HEK293 (cell line): Measurements from ENCODE around the gene KRT4.

Experiments
- CTCF ChIA-PET: fragments of 350-600 bp; formaldehyde crosslinking; extraction: SDS; loops from one replicate; lab custom pipeline; 2021; ENCODE audit warnings: antibody characterized with exemption; lab: Yijun Ruan, JAX
- POLR2A ChIA-PET: fragments of 300-600 bp; formaldehyde crosslinking; extraction: SDS; loops from one replicate; lab custom pipeline; 2020; ENCODE audit warnings: antibody characterized with exemption, inconsistent platforms; lab: Yijun Ruan, JAX
- H3K27ac ChIP-seq: fragments of 200-500 bp; sonication (Bioruptor generic); 2 replicates; pipeline ENCODE4 v1.5.1; 2014; ENCODE audit warnings: low read depth, low read length, control low read depth, inconsistent platforms; ENCODE audit errors: extremely low read depth
- H3K36me3 ChIP-seq, 2 experiments: fragments of 200-500 bp in 1 of 2; sonication (Bioruptor generic) in 1 of 2; 1 replicate in 1 of 2; 2 replicates in 1 of 2; pipeline ENCODE4 v1.5.1; 2014 to 2017; ENCODE audit warnings: inconsistent platforms in 2 of 2, low read length in 2 of 2; ENCODE audit not compliant: control insufficient read depth in 2 of 2, insufficient read depth in 1 of 2
- H3K4me1 ChIP-seq: fragments of 200-500 bp; sonication (Bioruptor generic); 2 replicates; pipeline ENCODE4 v1.5.1; 2014; ENCODE audit warnings: mild to moderate bottlenecking, low read length, inconsistent platforms; ENCODE audit not compliant: control insufficient read depth, insufficient read depth
- H3K4me3 ChIP-seq: 2 replicates; pipeline ENCODE4 v1.5.1; 2011; ENCODE audit warnings: low read depth, mild to moderate bottlenecking, control low read depth, low read length, moderate library complexity
- H3K9me3 ChIP-seq: fragments of 200-500 bp; sonication (Bioruptor generic); 2 replicates; pipeline ENCODE4 v1.5.1; 2014; ENCODE audit warnings: low read depth, low read length, inconsistent platforms; ENCODE audit not compliant: control insufficient read depth, insufficient read depth
- SALL2 ChIP-seq: fragments of 450-650 bp; formaldehyde crosslinking; IDR thresholded peaks from 2 replicates; pipeline ENCODE4 v1.5.0; 2017; ENCODE audit warnings: missing biosample characterization, mild to moderate bottlenecking, missing genetic modification characterization, borderline replicate concordance
- SETDB1 ChIP-seq: IDR thresholded peaks from one replicate; pipeline ENCODE4 v1.6.1; 2017; ENCODE audit warnings: mild to moderate bottlenecking, low read length, moderate library complexity, mixed read lengths; ENCODE audit not compliant: insufficient read length
- ZBTB7A ChIP-seq: fragments of 450-650 bp; formaldehyde crosslinking; IDR thresholded peaks from 2 replicates; pipeline ENCODE4 v1.5.1; 2016; ENCODE audit warnings: low read depth, missing biosample characterization, missing genetic modification characterization
- ZBTB8A ChIP-seq: fragments of 450-650 bp; formaldehyde crosslinking; IDR thresholded peaks from 2 replicates; pipeline ENCODE4 v1.5.1; 2016; ENCODE audit warnings: missing biosample characterization, missing genetic modification characterization
- ZEB2 ChIP-seq: fragments of 450-650 bp; formaldehyde crosslinking; IDR thresholded peaks from 2 replicates; pipeline ENCODE4 v1.5.1; 2016; ENCODE audit warnings: missing biosample characterization, missing genetic modification characterization
- ZFHX2 ChIP-seq: fragments of 450-650 bp; formaldehyde crosslinking; conservative IDR thresholded peaks from 2 replicates; pipeline ENCODE4 v1.5.1; 2016; ENCODE audit warnings: missing biosample characterization, missing genetic modification characterization
- ZIC2 ChIP-seq: fragments of 450-650 bp; formaldehyde crosslinking; IDR thresholded peaks from 2 replicates; pipeline ENCODE4 v1.5.1; 2016; ENCODE audit warnings: missing biosample characterization, missing genetic modification characterization
- ZNF114 ChIP-seq: fragments of 450-650 bp; formaldehyde crosslinking; IDR thresholded peaks from 2 replicates; pipeline ENCODE4 v1.5.0; 2017; ENCODE audit warnings: missing biosample characterization, missing genetic modification characterization
- ZNF133 ChIP-seq: fragments of 450-650 bp; formaldehyde crosslinking; IDR thresholded peaks from 2 replicates; pipeline ENCODE4 v1.5.1; 2016; ENCODE audit warnings: missing biosample characterization, missing genetic modification characterization
- ZNF138 ChIP-seq: fragments of 450-650 bp; formaldehyde crosslinking; IDR thresholded peaks from 2 replicates; pipeline ENCODE4 v1.5.1; 2016; ENCODE audit warnings: missing biosample characterization, missing genetic modification characterization, borderline replicate concordance
- ZNF169 ChIP-seq: fragments of 450-650 bp; formaldehyde crosslinking; IDR thresholded peaks from 2 replicates; pipeline ENCODE4 v1.5.1; 2016; ENCODE audit warnings: missing biosample characterization, missing genetic modification characterization
- ZNF18 ChIP-seq: fragments of 450-650 bp; formaldehyde crosslinking; IDR thresholded peaks from 2 replicates; pipeline ENCODE4 v1.5.1; 2016; ENCODE audit warnings: missing biosample characterization, missing genetic modification characterization
- ZNF423 ChIP-seq: fragments of 450-650 bp; formaldehyde crosslinking; IDR thresholded peaks from 2 replicates; pipeline ENCODE4 v1.5.1; 2016; ENCODE audit warnings: missing biosample characterization, missing genetic modification characterization
- ZXDB ChIP-seq: fragments of 450-650 bp; formaldehyde crosslinking; IDR thresholded peaks from 2 replicates; pipeline ENCODE4 v1.5.1; 2016; ENCODE audit warnings: missing biosample characterization, missing genetic modification characterization
- TF ChIP-seq, protein P1 (sequence below): fragments of 450-650 bp; IDR thresholded peaks from 2 replicates; pipeline ENCODE4 v1.5.1; 2018; ENCODE audit warnings: missing biosample characterization, mild to moderate bottlenecking, missing genetic modification characterization

KRT4 gene

DNA sequence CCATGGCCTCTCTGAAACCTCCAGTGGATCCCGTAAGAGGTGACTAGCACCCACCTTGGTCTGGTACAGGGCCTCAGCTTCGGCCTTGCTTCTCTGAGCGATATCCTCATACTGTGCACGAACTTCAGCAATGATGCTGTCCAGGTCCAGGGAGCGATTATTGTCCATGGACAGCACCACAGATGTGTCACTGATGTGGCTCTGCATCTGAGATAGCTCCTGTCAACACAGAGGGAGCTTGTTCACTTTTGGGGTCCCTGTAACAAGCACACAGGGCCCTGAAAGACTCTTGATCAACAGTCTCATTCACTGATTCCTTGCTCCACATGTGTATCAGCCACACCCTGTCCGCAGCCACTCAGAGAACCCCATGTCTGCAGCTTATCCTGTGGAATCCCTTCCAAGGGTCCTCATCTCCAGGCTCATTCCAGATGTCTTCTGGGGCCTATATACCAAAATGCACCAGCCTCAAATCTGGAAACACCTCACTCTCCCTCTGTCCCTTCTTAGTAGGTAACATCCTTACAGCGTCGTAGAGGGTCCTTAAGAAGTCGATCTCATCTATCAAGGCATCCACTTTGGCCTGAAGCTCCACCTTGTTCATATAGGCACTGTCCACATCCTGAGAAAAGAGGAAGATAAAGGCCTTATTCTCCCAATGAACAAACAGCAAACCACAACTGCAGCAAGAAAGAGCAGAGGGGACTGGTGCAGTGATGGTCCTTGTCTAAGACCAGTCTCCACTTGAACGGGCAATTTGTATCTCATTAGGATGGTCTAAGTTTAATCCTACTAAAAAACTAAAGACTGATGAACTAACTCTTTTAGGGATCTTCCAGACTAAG is 21.5 kb downstream of the KRT4 start:
- Histone ChIP-seq H3K4me1 (no peaks in the 10 kb centered on the region; the same call in 1 of the 2 replicates), H3K36me3 (no peaks in the 10 kb centered on the region), H3K27ac (no peak overlapping the region), H3K9me3 (no peaks in the 10 kb centered on the region), H3K4me3 (no peak overlapping the region)
- TF ChIP-seq ZBTB7A (no peak), ZFHX2 (tag by site-specific recombination) (no peak), ZNF133 (tag by site-specific recombination) (no peak), ZNF18 (no peak), ZNF138 (tag by site-specific recombination) (no peak), ZIC2 (tag by site-specific recombination) (no peak), SALL2 (tag by site-specific recombination) (no peak), ZEB2 (tag by site-specific recombination) (no peak), SETDB1 (no peak), ZNF169 (no peak), ZNF114 (tag by site-specific recombination) (no peak), ZNF423 (tag by site-specific recombination) (no peak), ZBTB8A (tag by site-specific recombination) (no peak)
- TF ChIP-seq, protein P1, sequence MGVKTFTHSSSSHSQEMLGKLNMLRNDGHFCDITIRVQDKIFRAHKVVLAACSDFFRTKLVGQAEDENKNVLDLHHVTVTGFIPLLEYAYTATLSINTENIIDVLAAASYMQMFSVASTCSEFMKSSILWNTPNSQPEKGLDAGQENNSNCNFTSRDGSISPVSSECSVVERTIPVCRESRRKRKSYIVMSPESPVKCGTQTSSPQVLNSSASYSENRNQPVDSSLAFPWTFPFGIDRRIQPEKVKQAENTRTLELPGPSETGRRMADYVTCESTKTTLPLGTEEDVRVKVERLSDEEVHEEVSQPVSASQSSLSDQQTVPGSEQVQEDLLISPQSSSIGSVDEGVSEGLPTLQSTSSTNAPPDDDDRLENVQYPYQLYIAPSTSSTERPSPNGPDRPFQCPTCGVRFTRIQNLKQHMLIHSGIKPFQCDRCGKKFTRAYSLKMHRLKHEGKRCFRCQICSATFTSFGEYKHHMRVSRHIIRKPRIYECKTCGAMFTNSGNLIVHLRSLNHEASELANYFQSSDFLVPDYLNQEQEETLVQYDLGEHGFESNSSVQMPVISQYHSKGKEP (tag by site-specific recombination): no peak
- ChIA-PET POLR2A (no interaction called here), CTCF (interaction anchor here (0.9 kb wide), 1 partner anchor 92 kb away, joined by 4 read pairs; no protein-coding TSS in a partner anchor)

- CTCF ChIA-PET: interaction anchor here (0.5 to 0.9 kb wide), 4 partner anchors 88 to 664 kb away, joined by 3 to 4 read pairs (median 4); partner anchors contain the start of gene KRT77
- POLR2A ChIA-PET: no interaction called here
- Histone ChIP-seq H3K4me3 (no peak overlapping the region), H3K9me3 (no peaks in the 10 kb centered on the region), H3K4me1 (no peaks in the 10 kb centered on the region; the same call in 1 of the 2 replicates), H3K27ac (no peak overlapping the region), H3K36me3 (no peaks in the 10 kb centered on the region)
- TF ChIP-seq ZXDB (tag by site-specific recombination): no peak
- TF ChIP-seq, all 188 proteins: peak for 0
Measured at GRCh38 chr12:52791271-52792184, 22.4 kb downstream of the KRT4 start.
